Lung (tissue), 12 donors: Measurements from ENCODE around the gene RXFP1. TPM values are rescaled to one million over a fixed set of nuclear protein-coding genes. Genes with fewer than 3 reads are reported as not detected.

Experiments
- ATAC-seq: fragments of 200-7000 bp; cut with Tn5 transposase; one replicate; pipeline ENCODE4 v1.9.1; 2020; ENCODE audit warnings: moderate number of reproducible peaks; ENCODE audit not compliant: insufficient read depth, low FRiP score
- DNase-seq, 3 donors: peaks; one replicate each; pipeline ENCODE4 v3.0.0-alpha.2; 2013 to 2017
- H3K27ac ChIP-seq, 2 donors: one replicate each; pipeline ENCODE4 v1.5.1; 2013; ENCODE audit warnings: mild to moderate bottlenecking in 2 of 2, moderate library complexity in 2 of 2, control low read depth in 1 of 2, inconsistent platforms in 1 of 2, low read depth in 1 of 2, low read length in 1 of 2
- H3K27me3 ChIP-seq, 3 donors: one replicate each; pipeline ENCODE4 v1.5.1; 2013; ENCODE audit warnings: low read length in 2 of 3; ENCODE audit not compliant: control insufficient read depth in 3 of 3, insufficient read depth in 3 of 3
- H3K36me3 ChIP-seq, 4 donors: one replicate each; pipeline ENCODE4 v1.5.1; 2013; ENCODE audit warnings: low read length in 4 of 4, mild to moderate bottlenecking in 1 of 4, moderate library complexity in 1 of 4; ENCODE audit not compliant: control insufficient read depth in 4 of 4, insufficient read depth in 4 of 4
- H3K4me1 ChIP-seq, 5 donors: one replicate each; pipeline ENCODE4 v1.5.1; 2013; ENCODE audit warnings: low read length in 5 of 5, mild to moderate bottlenecking in 2 of 5, moderate library complexity in 1 of 5; ENCODE audit not compliant: control insufficient read depth in 5 of 5, insufficient read depth in 5 of 5
- H3K4me3 ChIP-seq: one replicate; pipeline ENCODE4 v1.5.1; 2013; ENCODE audit warnings: mild to moderate bottlenecking, control low read depth, moderate library complexity
- H3K9ac ChIP-seq, 2 donors: one replicate each; pipeline ENCODE4 v1.5.1; 2013; ENCODE audit warnings: low read length in 2 of 2, control low read depth in 1 of 2; ENCODE audit not compliant: insufficient read depth in 1 of 2
- H3K9me3 ChIP-seq, 4 donors: one replicate each; pipeline ENCODE4 v1.5.1; 2013; ENCODE audit warnings: low read length in 3 of 4, mild to moderate bottlenecking in 1 of 4, moderate library complexity in 1 of 4; ENCODE audit not compliant: control insufficient read depth in 4 of 4, insufficient read depth in 3 of 4
- WGBS, 2 donors: extraction: QIAGEN DNeasy Blood & Tissue Kit; methylation state at CpG; one replicate each; pipeline ENCODE4 v1.1.7; 2013; 5-methylcytosine and 5-hydroxymethylcytosine counted together
- polyA plus RNA-seq, 2 donors: library from polyadenylated mRNA; stranded (reverse); fragments of 200-250 nt; gene quantifications; one replicate each; pipeline ENCODE4 v1.2.1, GENCODE V29; 2013
- total RNA-seq, 2 donors: library from RNA; depleted of rRNA in 1 of 2; stranded (reverse); fragments of >200 nt in 1 of 2; gene quantifications; one replicate each; pipeline ENCODE4 v1.2.1, GENCODE V29; 2014 to 2021
- TF ChIP-seq, protein P1 (sequence below): IDR thresholded peaks from 2 replicates; pipeline ENCODE4 v1.5.1; 2012; ENCODE audit warnings: mild to moderate bottlenecking; ENCODE audit errors: control extremely low read depth, extremely low read depth
- donor health status: control.
- donor health status: control.
- donor health status: Bipolar disorder and iron deficiency.
- donor health status: healthy.
- donor health status: DM: yes; HTN: yes; CAD: no.

Gene RXFP1
- total and polyA plus RNA-seq, 4 donors = 1.5 to 10.7 (median 2.6) TPM

DNA sequence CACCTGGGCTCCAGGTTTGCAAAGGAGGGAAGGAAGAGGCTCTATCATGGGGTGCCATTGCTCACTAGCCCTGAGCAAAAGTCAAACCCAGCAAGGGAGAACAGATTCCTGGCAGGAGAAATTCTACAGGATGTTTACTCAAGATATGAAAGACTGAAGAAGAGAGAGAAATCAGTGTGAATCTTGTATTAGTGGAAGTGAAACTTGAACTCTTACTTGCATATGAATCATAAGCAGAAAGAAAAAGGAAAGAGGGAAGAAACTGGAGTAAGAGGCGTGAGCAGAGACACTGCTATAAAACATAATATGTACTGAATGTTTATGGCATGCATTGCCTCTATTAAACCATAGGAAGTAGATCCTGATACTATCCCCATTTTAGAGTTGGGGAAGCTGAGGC, 89.1 kb downstream of the RXFP1 start:
- H3K27me3 ChIP-seq = no peaks in the 10 kb centered on the region
- WGBS, 2 donors = 71 to 76% methylated on average over 1 of the region's 1 CpG
- no peaks in the 10 kb centered on the region for H3K36me3 ChIP-seq
- no peak overlapping the region for H3K9ac ChIP-seq
- ATAC-seq (no peak), DNase-seq (no peak)
- H3K4me1 ChIP-seq = no peaks in the 10 kb centered on the region
- TF ChIP-seq, protein P1, sequence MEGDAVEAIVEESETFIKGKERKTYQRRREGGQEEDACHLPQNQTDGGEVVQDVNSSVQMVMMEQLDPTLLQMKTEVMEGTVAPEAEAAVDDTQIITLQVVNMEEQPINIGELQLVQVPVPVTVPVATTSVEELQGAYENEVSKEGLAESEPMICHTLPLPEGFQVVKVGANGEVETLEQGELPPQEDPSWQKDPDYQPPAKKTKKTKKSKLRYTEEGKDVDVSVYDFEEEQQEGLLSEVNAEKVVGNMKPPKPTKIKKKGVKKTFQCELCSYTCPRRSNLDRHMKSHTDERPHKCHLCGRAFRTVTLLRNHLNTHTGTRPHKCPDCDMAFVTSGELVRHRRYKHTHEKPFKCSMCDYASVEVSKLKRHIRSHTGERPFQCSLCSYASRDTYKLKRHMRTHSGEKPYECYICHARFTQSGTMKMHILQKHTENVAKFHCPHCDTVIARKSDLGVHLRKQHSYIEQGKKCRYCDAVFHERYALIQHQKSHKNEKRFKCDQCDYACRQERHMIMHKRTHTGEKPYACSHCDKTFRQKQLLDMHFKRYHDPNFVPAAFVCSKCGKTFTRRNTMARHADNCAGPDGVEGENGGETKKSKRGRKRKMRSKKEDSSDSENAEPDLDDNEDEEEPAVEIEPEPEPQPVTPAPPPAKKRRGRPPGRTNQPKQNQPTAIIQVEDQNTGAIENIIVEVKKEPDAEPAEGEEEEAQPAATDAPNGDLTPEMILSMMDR = no peak
- H3K27ac ChIP-seq = no peak overlapping the region
- no peak overlapping the region for H3K4me3 ChIP-seq
- H3K9me3 ChIP-seq = peaks cover 0 to 3% (median 0%) of the 10 kb centered on the region in 4 donors

DNA sequence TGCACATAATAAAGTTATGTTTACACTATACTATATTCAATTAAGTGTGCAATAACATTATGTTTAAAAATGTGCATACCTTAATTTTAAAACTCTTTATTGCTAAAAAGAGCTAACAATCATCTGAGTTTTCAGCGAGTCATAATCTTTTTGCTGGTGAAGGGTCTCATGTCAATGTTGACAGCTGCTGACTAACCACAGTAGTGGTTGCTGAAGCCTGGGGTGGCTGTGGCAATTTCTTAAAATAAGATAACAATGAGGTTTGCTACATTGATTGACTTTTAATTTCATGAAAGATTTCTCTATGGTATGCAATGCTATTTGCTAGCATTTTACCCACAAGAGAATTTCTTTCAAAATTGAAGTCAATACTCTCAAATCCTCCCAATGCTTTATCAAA, 91.4 kb downstream of the RXFP1 start:
- Histone ChIP-seq H3K4me1 (no peaks in the 10 kb centered on the region), H3K4me3 (no peak overlapping the region), H3K27me3 (no peaks in the 10 kb centered on the region), H3K9me3 (peaks cover 0 to 3% (median 0%) of the 10 kb centered on the region in 4 donors), H3K9ac (no peak overlapping the region), H3K36me3 (no peaks in the 10 kb centered on the region), H3K27ac (no peak overlapping the region)
- ATAC-seq (no peak), DNase-seq (no peak)
- TF ChIP-seq, protein P1 = no peak
- 74 to 76% methylated on average over 1 of the region's 1 CpG for WGBS, 2 donors

DNA sequence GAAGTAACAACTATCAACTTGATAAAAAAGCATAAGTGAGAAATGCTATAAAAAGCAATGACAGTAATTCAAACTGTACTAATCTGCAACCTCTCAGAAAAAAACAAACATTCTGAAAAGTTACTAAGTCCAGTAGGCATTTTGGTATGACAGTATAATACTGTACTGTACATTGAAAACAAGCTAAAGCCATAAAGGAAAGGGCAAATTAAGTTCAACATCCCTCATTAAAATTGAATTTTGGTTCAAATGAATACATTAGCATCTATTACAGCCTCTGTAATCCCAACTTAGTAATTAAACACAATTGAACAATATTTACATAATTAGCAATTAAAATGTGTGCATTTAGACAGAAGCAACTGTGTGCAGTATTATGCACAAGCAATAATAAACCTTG, 96.3 kb downstream of the RXFP1 start:
- TF ChIP-seq, protein P1 = no peak
- DNase-seq = no peak
- Histone ChIP-seq H3K4me3 (no peak overlapping the region), H3K27ac (no peak overlapping the region), H3K36me3 (no peaks in the 10 kb centered on the region), H3K9ac (no peak overlapping the region), H3K27me3 (no peaks in the 10 kb centered on the region), H3K4me1 (no peaks in the 10 kb centered on the region), H3K9me3 (peaks cover 0 to 3% (median 0%) of the 10 kb centered on the region in 4 donors)
- no peak for ATAC-seq

DNA sequence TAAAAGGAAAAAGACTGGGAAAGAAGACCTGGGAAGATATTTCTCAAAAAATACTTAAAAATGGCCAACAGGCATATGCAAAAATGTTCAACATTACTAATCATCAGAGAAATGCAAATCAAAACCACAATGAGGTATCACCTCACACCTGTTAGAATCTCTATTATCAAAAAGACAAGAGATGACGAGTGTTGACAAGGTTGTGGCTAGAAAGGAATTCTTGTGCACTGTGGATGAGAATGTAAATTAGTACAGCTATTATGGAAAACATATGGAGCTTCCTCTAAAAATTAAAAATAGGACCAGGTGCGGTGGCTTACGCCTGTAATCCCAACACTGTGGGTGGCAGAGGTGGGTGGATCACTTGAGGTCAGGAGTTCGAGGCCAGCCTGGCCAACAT, 100.0 kb downstream of the RXFP1 start:
- no peaks in the 10 kb centered on the region for H3K36me3 ChIP-seq
- H3K9me3 ChIP-seq = no peaks in the 10 kb centered on the region
- no peak overlapping the region for H3K4me3 ChIP-seq
- TF ChIP-seq, protein P1 = no peak
- no peak overlapping the region for H3K9ac ChIP-seq
- WGBS, 2 donors = 93 to 96% methylated on average over 4 of the region's 4 CpGs
- ATAC-seq (no peak), DNase-seq (no peak)
- H3K27ac ChIP-seq = no peak overlapping the region
- H3K27me3 ChIP-seq = no peaks in the 10 kb centered on the region
- no peaks in the 10 kb centered on the region for H3K4me1 ChIP-seq
